Neural progenitor cell (in vitro differentiated cells): Measurements from ENCODE around the gene PAM. TPM values are rescaled to one million over a fixed set of nuclear protein-coding genes. Genes with fewer than 3 reads are reported as not detected.

Experiments used
- DNase-seq: peaks from one replicate; pipeline ENCODE4 v3.0.0-alpha.2; 2016; ENCODE audit warnings: low spot score
- H2AFZ ChIP-seq: fragments of 200-600 bp; sonication (generic); replicated peaks from 2 replicates; pipeline ENCODE4 v1.6.1; 2016; ENCODE audit warnings: antibody characterized with exemption
- H3F3A ChIP-seq: fragments of 200-600 bp; sonication (generic); 2 replicates; pipeline ENCODE4 v1.6.1; 2016; ENCODE audit warnings: antibody characterized with exemption, low read depth
- H3K27ac ChIP-seq: fragments of 200-600 bp; sonication (generic); 2 replicates; pipeline ENCODE4 v1.5.1; 2016; ENCODE audit warnings: mild to moderate bottlenecking
- H3K27me3 ChIP-seq: fragments of 200-600 bp; sonication (generic); 2 replicates; pipeline ENCODE4 v1.6.1; 2016; ENCODE audit warnings: mild to moderate bottlenecking, moderate library complexity
- H3K36me3 ChIP-seq: fragments of 200-600 bp; sonication (generic); 2 replicates; pipeline ENCODE4 v1.5.1; 2016
- H3K4me1 ChIP-seq: fragments of 200-600 bp; sonication (generic); 2 replicates; pipeline ENCODE4 v1.6.1; 2016; ENCODE audit warnings: mixed run types
- H3K4me2 ChIP-seq: fragments of 200-600 bp; sonication (generic); 2 replicates; pipeline ENCODE4 v1.6.1; 2016
- H3K4me3 ChIP-seq: fragments of 200-600 bp; sonication (generic); 2 replicates; pipeline ENCODE4 v1.5.1; 2016
- H3K79me2 ChIP-seq: fragments of 200-600 bp; sonication (generic); 2 replicates; pipeline ENCODE4 v1.6.1; 2016; ENCODE audit warnings: low read depth
- H3K9ac ChIP-seq: fragments of 200-600 bp; sonication (generic); 2 replicates; pipeline ENCODE4 v1.6.1; 2016
- H3K9me3 ChIP-seq: fragments of 200-600 bp; sonication (generic); 2 replicates; pipeline ENCODE4 v1.5.1; 2016; ENCODE audit warnings: low read depth
- H4K20me1 ChIP-seq: fragments of 200-600 bp; sonication (generic); 2 replicates; pipeline ENCODE4 v1.6.1; 2016; ENCODE audit warnings: low read depth
- H3K27ac Mint-ChIP-seq: 3 replicates; pipeline ENCODE4 v1.8.0; 2021; ENCODE audit warnings: mixed read lengths
- H3K27me3 Mint-ChIP-seq: 2 replicates; pipeline ENCODE4 v1.8.0; 2022; ENCODE audit warnings: low read depth, mild to moderate bottlenecking, inconsistent platforms, moderate library complexity, mixed read lengths; ENCODE audit not compliant: insufficient read depth
- H3K36me3 Mint-ChIP-seq: 3 replicates; pipeline ENCODE4 v1.8.0; 2021; ENCODE audit warnings: mixed read lengths
- H3K4me1 Mint-ChIP-seq: 3 replicates; pipeline ENCODE4 v1.8.0; 2021; ENCODE audit warnings: mixed read lengths
- H3K4me3 Mint-ChIP-seq: 3 replicates; pipeline ENCODE4 v1.8.0; 2021; ENCODE audit warnings: mild to moderate bottlenecking, moderate library complexity, mixed read lengths
- H3K9me3 Mint-ChIP-seq: 3 replicates; pipeline ENCODE4 v1.8.0; 2020; ENCODE audit warnings: mixed read lengths
- EZH2 ChIP-seq: fragments of 200-600 bp; sonication (generic); IDR thresholded peaks from 2 replicates; pipeline ENCODE4 v1.6.1; 2017; ENCODE audit warnings: antibody characterized with exemption, mild to moderate bottlenecking, moderate library complexity
- EZH2phosphoT487 ChIP-seq: fragments of 200-600 bp; sonication (generic); IDR thresholded peaks from 2 replicates; pipeline ENCODE4 v1.6.1; 2017; ENCODE audit warnings: antibody characterized with exemption
- total RNA-seq: library from RNA; depleted of rRNA; stranded (reverse); fragments of >200 nt; gene quantifications from 2 replicates; pipeline ENCODE4 v1.2.3, GENCODE V29; 2015; ENCODE audit warnings: low replicate concordance
- TF ChIP-seq, protein P1 (sequence below): fragments of 200-600 bp; sonication (generic); IDR thresholded peaks from 2 replicates; pipeline ENCODE4 v1.5.1; 2017; ENCODE audit warnings: antibody characterized with exemption, mild to moderate bottlenecking

Gene PAM
- total RNA-seq, 1 donor from 2014 or later: 246 TPM

GRCh38 chr5:102796498-102796897 is 41.4 kb downstream of the PAM start:
- Histone ChIP-seq H2AFZ (no peak overlapping the region), H3K4me1 (peaks cover 76% of the 10 kb centered on the region), H3K9me3 (no peaks in the 10 kb centered on the region), H3F3A (peaks cover 14% of the 10 kb centered on the region), H3K9ac (no peak overlapping the region), H3K79me2 (peaks cover 9% of the 10 kb centered on the region), H4K20me1 (no peaks in the 10 kb centered on the region), H3K4me3 (no peak overlapping the region), H3K4me2 (no peak overlapping the region), H3K27me3 (no peaks in the 10 kb centered on the region), H3K27ac (no peak overlapping the region), H3K36me3 (no peaks in the 10 kb centered on the region)
- no peaks in the 10 kb centered on the region for H3K27me3 Mint-ChIP-seq
- TF ChIP-seq, protein P1, sequence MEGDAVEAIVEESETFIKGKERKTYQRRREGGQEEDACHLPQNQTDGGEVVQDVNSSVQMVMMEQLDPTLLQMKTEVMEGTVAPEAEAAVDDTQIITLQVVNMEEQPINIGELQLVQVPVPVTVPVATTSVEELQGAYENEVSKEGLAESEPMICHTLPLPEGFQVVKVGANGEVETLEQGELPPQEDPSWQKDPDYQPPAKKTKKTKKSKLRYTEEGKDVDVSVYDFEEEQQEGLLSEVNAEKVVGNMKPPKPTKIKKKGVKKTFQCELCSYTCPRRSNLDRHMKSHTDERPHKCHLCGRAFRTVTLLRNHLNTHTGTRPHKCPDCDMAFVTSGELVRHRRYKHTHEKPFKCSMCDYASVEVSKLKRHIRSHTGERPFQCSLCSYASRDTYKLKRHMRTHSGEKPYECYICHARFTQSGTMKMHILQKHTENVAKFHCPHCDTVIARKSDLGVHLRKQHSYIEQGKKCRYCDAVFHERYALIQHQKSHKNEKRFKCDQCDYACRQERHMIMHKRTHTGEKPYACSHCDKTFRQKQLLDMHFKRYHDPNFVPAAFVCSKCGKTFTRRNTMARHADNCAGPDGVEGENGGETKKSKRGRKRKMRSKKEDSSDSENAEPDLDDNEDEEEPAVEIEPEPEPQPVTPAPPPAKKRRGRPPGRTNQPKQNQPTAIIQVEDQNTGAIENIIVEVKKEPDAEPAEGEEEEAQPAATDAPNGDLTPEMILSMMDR: no peak
- TF ChIP-seq EZH2 (no peak), EZH2phosphoT487 (no peak)
- H3K36me3 Mint-ChIP-seq: peaks cover 7% of the 10 kb centered on the region
- H3K9me3 Mint-ChIP-seq: peaks cover 2% of the 10 kb centered on the region
- H3K4me1 Mint-ChIP-seq: peaks cover 77% of the 10 kb centered on the region
- DNase-seq: no peak
- H3K27ac Mint-ChIP-seq: peak overlapping the region; percentile 48
- H3K4me3 Mint-ChIP-seq: no peak overlapping the region

DNA sequence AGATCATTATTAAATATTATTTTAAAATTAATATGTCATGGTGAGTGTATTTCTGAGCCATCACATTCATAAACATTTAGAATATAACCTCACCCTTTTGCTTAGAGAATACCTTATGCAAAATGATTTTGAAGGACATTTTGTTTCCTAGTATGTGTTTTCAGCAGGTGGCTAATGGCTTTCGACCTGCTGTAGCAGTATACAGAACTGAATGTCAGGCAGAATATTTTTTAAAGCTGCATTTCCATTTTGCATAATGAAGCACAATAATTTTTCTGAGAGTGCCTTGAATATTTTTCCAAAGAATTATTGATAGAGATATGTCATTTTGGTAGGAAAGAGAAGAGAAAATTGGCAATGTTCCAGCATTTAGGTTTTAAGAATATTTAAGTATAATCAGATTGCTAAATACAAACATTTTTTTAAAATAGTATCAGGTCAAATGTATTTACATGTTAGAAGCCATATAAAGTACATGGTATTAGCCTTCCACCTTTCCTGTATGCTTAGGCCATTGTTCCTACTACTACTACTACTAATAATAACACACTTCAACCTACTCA is 42.3 kb downstream of the PAM start:
- Histone ChIP-seq H3K9me3 (no peaks in the 10 kb centered on the region), H3K36me3 (no peaks in the 10 kb centered on the region), H4K20me1 (no peaks in the 10 kb centered on the region), H3K9ac (no peak overlapping the region), H3K4me2 (no peak overlapping the region), H3F3A (peaks cover 15% of the 10 kb centered on the region), H3K4me1 (peaks cover 71% of the 10 kb centered on the region), H3K79me2 (peaks cover 9% of the 10 kb centered on the region), H3K27me3 (no peaks in the 10 kb centered on the region), H2AFZ (no peak overlapping the region), H3K4me3 (no peak overlapping the region), H3K27ac (no peak overlapping the region)
- Mint-ChIP-seq H3K27ac (no peak overlapping the region), H3K9me3 (peaks cover 2% of the 10 kb centered on the region), H3K36me3 (peaks cover 7% of the 10 kb centered on the region), H3K4me3 (no peak overlapping the region), H3K27me3 (no peaks in the 10 kb centered on the region), H3K4me1 (peaks cover 74% of the 10 kb centered on the region)
- TF ChIP-seq, protein P1: no peak
- no peak for DNase-seq

DNA sequence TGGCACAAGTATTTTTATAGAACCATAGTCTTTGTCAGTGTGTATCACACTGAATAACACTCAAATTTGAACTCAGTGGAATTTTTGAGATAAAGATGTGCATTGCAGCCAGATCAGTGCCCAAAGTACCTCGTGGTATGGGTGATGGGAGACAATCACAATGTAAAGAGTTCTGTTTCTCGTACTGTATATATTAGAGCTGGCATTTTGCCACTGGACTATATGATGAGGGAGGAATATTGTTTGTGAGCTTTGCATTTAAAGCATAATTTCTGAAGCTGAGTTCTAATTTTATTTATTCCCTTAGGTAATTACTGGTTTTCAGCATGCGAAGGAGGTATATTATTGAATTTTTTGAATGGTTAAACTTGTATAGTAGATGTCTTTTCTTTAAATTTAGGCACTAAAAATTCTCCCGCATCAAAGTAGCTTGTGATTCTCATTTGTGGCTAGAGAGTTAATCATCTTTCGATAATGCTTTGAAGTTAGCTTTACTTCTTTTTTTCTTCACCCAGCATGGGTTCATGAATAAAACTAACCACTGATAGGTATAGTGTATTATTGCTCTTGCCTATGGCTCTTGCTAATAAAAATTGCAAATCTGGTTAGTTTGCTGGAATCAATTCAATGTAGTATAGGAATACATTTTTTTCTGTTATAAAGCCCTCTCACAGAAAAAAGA is 43.1 kb downstream of the PAM start:
- Histone ChIP-seq H3K27ac (no peak overlapping the region), H3K4me1 (peaks cover 71% of the 10 kb centered on the region), H2AFZ (no peak overlapping the region), H3K4me3 (no peak overlapping the region), H3K79me2 (peaks cover 9% of the 10 kb centered on the region), H3K9me3 (no peaks in the 10 kb centered on the region), H3K9ac (no peak overlapping the region), H3K36me3 (no peaks in the 10 kb centered on the region), H3F3A (peaks cover 15% of the 10 kb centered on the region), H3K4me2 (no peak overlapping the region), H3K27me3 (no peaks in the 10 kb centered on the region), H4K20me1 (no peaks in the 10 kb centered on the region)
- Mint-ChIP-seq H3K4me1 (peaks cover 74% of the 10 kb centered on the region), H3K36me3 (peaks cover 12% of the 10 kb centered on the region), H3K27ac (peak overlapping the region; percentile 69), H3K27me3 (no peaks in the 10 kb centered on the region), H3K4me3 (no peak overlapping the region), H3K9me3 (peaks cover 2% of the 10 kb centered on the region)
- no peak for TF ChIP-seq EZH2phosphoT487
- TF ChIP-seq, protein P1: no peak
- no peak for TF ChIP-seq EZH2
- no peak for DNase-seq
